Measurements from ENCODE around the gene SEC24D.

GRCh38 chr4:118754890-118755289 lies 81.0 kb downstream of the SEC24D start:
- TF ChIP-seq CTCF (IDR thresholded peaks at IDR 0.05) = no peak
- TF ChIP-seq ZFX (IDR thresholded peaks at IDR 0.05; ENCODE audit: borderline replicate concordance) = no peak
